Stimulated activated effector memory CD8-positive, alpha-beta T cell treated with anti-CD3 and anti-CD28 coated beads, Interleukin-12 subunit alpha, Interleukin-12 subunit beta, amount 100 ng/mL, for 72 hours (primary cell): ENCODE results near the gene TOP1.

Experiments
- ATAC-seq: fragments of 150-1000 bp; cut with Tn5 transposase; 2 replicates; pipeline ENCODE4 v1.10.0; 2021
- DNase-seq, 2 donors: peaks; one replicate each; pipeline ENCODE4 v3.0.0; 2021 to 2022; ENCODE audit warnings: low spot score in 2 of 2
- H3K27ac Mint-ChIP-seq: one replicate; pipeline ENCODE4 v1.8.0; 2022; ENCODE audit warnings: mild to moderate bottlenecking, mixed read lengths
- H3K36me3 Mint-ChIP-seq: one replicate; pipeline ENCODE4 v1.8.0; 2022; ENCODE audit warnings: mild to moderate bottlenecking, mixed read lengths
- H3K4me1 Mint-ChIP-seq: one replicate; pipeline ENCODE4 v1.8.0; 2022; ENCODE audit warnings: mixed read lengths
- H3K4me3 Mint-ChIP-seq: one replicate; pipeline ENCODE4 v1.8.0; 2022; ENCODE audit warnings: mild to moderate bottlenecking, mixed read lengths
- H3K9me3 Mint-ChIP-seq: one replicate; pipeline ENCODE4 v1.8.0; 2022; ENCODE audit warnings: mixed read lengths

TOP1 gene

DNA sequence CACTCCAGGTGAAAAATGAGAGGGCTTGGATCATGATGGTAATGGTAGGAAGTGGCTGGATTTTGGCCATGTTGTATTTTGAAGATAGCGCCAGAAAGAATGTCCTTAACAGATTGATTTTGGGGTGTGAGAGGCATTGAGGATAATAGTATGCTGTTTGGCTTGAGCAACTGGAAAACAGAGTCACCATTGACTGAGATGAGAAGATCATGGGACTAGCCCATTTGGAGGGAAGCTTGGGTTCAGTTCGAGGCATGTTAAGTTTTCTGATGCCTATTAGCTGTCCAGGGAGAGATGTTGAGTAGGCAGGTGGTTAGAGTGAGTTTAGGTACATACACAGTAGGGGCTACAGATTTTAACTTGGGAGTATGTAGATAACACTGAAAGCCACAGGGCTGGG lies 132.1 kb downstream of the TOP1 start:
- peaks cover 91% of the 10 kb centered on the region for H3K36me3 Mint-ChIP-seq
- peak overlapping the region; percentile 78 for H3K4me3 Mint-ChIP-seq
- ATAC-seq (no peak), DNase-seq (no peak)
- H3K27ac Mint-ChIP-seq, result peak overlapping the region; percentile 98
- no peaks in the 10 kb centered on the region for H3K9me3 Mint-ChIP-seq
- H3K4me1 Mint-ChIP-seq, result peaks cover 94% of the 10 kb centered on the region

DNA sequence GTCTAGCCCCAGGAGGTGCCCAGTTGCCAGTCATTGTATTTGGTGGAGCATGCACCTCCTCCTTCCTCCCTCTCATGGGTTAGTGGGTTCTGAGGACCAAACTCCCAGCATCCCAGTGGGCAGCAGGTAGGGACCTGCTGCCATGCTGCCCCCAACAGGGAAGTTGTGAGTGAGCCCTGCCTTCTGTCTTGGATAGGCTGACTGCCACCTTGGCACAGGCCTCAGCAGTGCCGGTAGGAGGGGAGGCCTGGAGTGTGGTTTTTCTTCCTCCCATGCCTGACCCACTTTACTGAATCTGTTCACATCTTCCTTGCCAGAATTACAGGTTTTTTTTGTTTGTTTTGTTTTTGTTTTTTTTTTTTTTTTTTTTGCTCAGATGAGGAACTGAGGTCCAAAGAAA lies 133.3 kb downstream of the TOP1 start:
- no peak for DNase-seq
- H3K4me3 Mint-ChIP-seq, result peak overlapping the region; percentile 78
- peaks cover 96% of the 10 kb centered on the region for H3K36me3 Mint-ChIP-seq
- H3K4me1 Mint-ChIP-seq, result peaks cover 94% of the 10 kb centered on the region
- ATAC-seq, result no peak
- peak overlapping the region; percentile 98 for H3K27ac Mint-ChIP-seq
- no peaks in the 10 kb centered on the region for H3K9me3 Mint-ChIP-seq

DNA sequence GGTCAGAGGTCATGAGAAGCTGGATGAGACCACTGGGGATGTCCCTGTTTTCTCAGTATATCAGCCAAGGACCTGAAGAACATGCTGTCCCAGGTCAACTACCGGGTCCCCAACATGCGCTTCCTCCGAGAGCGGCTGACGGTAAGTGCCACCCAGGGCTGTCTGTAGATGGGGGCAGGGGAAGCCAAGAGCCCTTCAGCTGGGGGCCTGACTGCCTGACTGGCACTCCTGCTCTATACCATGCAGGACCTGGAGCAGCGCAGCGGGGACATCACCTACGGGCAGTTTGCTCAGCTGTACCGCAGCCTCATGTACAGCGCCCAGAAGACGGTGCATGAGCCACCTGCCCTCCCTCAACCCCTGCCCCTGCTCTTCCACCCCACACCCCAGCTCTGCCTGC lies 133.8 kb downstream of the TOP1 start:
- H3K9me3 Mint-ChIP-seq, result no peaks in the 10 kb centered on the region
- peak overlapping the region; percentile 98 for H3K27ac Mint-ChIP-seq
- DNase-seq (no peak), ATAC-seq (no peak)
- peak overlapping the region; percentile 78 for H3K4me3 Mint-ChIP-seq
- H3K36me3 Mint-ChIP-seq, result peaks cover 96% of the 10 kb centered on the region
- H3K4me1 Mint-ChIP-seq, result peaks cover 94% of the 10 kb centered on the region

DNA sequence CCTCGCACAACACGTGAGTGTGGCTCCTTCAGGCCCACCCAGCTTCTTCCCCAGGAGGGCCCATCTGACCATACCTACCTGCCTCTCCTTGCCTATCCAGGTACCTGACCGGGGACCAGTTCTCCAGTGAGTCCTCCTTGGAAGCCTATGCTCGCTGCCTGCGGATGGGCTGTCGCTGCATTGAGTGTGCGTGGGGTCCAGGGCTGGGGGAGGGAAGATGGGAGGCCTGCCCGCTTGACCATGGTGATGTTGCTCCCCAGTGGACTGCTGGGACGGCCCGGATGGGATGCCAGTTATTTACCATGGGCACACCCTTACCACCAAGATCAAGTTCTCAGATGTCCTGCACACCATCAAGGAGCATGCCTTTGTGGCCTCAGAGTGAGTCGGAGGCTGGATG lies 135.2 kb downstream of the TOP1 start:
- Mint-ChIP-seq H3K4me3 (no peak overlapping the region), H3K36me3 (peaks cover 100% of the 10 kb centered on the region), H3K27ac (peak overlapping the region; percentile 79), H3K4me1 (peaks cover 92% of the 10 kb centered on the region), H3K9me3 (no peaks in the 10 kb centered on the region)
- DNase-seq (no peak), ATAC-seq (no peak)

DNA sequence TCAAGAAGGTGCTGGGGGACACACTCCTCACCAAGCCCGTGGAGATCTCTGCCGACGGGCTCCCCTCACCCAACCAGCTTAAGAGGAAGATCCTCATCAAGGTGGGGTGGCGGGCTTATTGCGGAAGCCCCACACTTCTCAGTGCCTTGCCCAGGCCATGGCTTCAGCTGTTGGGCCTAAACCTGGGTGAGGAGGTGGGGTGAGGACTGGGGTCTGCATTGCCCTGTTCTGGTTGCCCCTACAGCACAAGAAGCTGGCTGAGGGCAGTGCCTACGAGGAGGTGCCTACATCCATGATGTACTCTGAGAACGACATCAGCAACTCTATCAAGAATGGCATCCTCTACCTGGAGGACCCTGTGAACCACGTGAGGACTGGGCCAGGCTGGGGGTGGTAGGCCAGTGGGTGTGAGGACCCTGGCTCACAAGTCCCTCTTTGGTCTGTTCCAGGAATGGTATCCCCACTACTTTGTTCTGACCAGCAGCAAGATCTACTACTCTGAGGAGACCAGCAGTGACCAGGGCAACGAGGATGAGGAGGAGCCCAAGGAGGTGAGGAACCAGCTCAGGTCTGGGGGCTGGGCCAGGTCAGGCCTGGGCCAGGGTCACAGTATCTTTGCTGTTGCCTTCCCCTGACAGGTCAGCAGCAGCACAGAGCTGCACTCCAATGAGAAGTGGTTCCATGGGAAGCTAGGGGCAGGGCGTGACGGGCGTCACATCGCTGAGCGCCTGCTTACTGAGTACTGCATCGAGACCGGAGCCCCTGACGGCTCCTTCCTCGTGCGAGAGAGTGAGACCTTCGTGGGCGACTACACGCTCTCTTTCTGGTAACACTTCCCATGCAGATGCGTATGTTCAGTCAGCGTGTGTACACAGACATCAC lies 136.6 kb downstream of the TOP1 start:
- Mint-ChIP-seq H3K36me3 (peaks cover 100% of the 10 kb centered on the region), H3K9me3 (no peaks in the 10 kb centered on the region), H3K4me1 (peaks cover 88% of the 10 kb centered on the region), H3K4me3 (no peak overlapping the region), H3K27ac (peak overlapping the region; percentile 74)
- DNase-seq, result no peak
- ATAC-seq, result no peak

DNA sequence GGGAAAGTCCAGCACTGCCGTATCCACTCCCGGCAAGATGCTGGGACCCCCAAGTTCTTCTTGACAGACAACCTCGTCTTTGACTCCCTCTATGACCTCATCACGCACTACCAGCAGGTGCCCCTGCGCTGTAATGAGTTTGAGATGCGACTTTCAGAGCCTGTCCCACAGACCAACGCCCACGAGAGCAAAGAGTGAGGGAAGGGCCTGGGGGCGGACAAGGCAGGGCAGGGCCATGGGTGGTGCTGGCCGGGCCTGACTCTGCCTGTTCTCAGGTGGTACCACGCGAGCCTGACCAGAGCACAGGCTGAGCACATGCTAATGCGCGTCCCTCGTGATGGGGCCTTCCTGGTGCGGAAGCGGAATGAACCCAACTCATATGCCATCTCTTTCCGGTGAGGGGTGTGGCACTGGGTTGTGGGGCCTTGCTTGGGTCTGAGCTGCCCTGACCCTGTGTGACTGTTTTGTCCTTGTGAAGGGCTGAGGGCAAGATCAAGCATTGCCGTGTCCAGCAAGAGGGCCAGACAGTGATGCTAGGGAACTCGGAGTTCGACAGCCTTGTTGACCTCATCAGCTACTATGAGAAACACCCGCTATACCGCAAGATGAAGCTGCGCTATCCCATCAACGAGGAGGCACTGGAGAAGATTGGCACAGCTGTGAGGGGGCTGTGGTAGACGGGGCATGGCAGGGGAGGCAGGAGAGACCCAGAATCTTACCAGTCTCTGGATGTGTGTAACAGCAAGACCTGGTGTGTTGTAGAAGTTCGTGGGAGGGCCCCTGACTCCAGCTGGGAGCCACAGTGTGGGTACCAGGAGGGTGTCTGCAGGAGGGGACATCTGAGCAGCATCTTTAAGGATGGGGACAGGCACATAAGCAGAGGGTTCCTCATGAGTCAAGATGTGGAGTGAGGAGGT lies 137.8 kb downstream of the TOP1 start:
- H3K9me3 Mint-ChIP-seq, result no peaks in the 10 kb centered on the region
- H3K4me3 Mint-ChIP-seq, result no peak overlapping the region
- peak overlapping the region; percentile 92 for H3K27ac Mint-ChIP-seq
- H3K4me1 Mint-ChIP-seq, result peaks cover 83% of the 10 kb centered on the region
- DNase-seq, result no peak
- H3K36me3 Mint-ChIP-seq, result peaks cover 100% of the 10 kb centered on the region
- no peak for ATAC-seq

DNA sequence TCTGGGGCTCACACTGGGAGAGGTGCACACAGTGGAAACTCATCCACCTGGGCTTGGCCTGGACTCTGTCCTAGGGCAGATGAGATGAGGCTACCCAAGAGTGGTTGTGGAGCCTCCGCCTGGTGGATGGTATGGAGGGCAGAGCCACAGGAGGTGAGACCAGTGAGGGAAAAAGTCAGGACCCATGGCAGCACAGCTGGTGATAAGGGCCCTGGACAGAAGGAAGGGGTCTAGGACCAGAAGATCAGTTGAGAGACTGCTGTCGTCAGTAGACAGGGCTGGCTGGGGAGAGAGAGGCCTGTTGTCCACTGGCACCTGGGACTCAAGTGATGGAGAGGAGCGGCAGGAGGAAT lies 138.5 kb downstream of the TOP1 start:
- Mint-ChIP-seq H3K4me1 (peaks cover 83% of the 10 kb centered on the region), H3K36me3 (peaks cover 100% of the 10 kb centered on the region), H3K27ac (peak overlapping the region; percentile 92), H3K9me3 (no peaks in the 10 kb centered on the region), H3K4me3 (no peak overlapping the region)
- DNase-seq, result no peak
- no peak for ATAC-seq

DNA sequence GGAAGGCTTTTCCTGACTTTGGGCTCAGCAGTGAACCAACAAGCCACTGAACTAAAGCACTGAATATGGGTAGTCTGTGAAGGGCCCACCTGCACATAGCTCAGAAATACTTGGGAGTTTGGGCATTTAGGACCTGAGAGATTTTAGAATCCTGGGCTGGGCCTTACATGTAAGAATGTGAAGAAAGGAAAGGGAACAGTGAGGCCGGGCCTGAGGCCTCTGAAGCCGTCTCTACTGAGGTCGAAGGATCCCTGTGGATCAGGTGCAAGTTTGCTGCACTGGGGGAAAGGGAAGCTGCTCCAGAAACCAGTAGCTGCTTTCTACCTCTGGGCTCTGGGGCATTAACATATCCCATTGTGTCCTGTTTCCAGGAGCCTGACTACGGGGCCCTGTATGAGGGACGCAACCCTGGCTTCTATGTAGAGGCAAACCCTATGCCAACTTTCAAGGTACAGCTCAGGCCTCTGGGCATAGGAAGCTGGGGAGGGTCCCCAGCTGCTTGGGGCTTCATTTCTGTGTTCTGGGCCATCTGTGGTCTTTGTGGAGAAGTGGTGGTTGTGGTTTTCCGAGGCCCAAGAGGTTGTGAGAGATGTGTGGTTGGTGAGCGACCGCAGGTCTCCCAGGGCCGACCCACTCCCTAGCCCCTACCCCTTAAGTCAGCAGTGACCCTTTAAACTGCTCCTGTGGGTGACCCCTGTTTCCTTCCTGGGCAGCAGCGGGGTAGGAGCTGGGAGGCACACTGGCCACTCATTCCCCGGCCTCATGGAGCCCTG lies 139.0 kb downstream of the TOP1 start:
- DNase-seq, result no peak
- ATAC-seq, result peak; percentile 26
- peak overlapping the region; percentile 92 for H3K27ac Mint-ChIP-seq
- no peak overlapping the region for H3K4me3 Mint-ChIP-seq
- H3K4me1 Mint-ChIP-seq, result peaks cover 78% of the 10 kb centered on the region
- no peaks in the 10 kb centered on the region for H3K9me3 Mint-ChIP-seq
- peaks cover 100% of the 10 kb centered on the region for H3K36me3 Mint-ChIP-seq

DNA sequence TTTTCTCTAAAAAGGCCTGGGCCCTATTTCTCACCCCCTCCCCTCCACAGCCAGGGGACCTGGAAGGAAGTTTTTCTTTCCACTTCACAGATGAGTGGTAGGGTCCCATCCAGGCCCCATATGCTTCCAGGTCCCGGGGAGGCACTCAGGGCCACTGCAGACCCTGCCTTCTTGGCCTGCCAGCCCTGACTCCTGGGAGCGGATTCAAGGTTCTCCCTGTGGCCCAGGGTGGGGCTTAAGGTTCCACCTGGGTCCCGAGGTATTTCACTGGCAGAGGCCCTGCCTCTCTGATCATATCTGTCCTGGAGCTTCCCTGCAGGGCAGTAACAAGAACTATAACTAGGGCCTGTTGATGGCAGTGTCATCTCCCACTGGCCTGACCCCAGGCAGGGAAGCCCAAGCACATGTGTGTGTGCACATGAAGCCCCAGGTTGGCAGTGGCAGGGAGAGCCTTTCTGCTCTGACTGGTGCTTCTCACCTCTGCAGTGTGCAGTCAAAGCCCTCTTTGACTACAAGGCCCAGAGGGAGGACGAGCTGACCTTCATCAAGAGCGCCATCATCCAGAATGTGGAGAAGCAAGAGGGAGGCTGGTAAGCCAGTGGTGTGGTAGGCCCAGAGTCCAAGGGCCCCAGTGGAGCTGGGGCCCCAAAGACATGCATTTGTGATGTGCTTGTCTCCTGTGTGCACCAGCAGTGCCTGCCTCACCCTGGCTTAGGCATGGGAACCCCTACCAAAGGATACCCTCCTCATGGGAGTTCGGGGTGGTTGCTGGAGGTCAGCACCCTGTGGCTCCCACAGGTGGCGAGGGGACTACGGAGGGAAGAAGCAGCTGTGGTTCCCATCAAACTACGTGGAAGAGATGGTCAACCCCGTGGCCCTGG lies 139.9 kb downstream of the TOP1 start:
- DNase-seq (no peak), ATAC-seq (no peak)
- no peaks in the 10 kb centered on the region for H3K9me3 Mint-ChIP-seq
- peaks cover 100% of the 10 kb centered on the region for H3K36me3 Mint-ChIP-seq
- H3K27ac Mint-ChIP-seq, result peak overlapping the region; percentile 92
- H3K4me3 Mint-ChIP-seq, result no peak overlapping the region
- H3K4me1 Mint-ChIP-seq, result peaks cover 73% of the 10 kb centered on the region

DNA sequence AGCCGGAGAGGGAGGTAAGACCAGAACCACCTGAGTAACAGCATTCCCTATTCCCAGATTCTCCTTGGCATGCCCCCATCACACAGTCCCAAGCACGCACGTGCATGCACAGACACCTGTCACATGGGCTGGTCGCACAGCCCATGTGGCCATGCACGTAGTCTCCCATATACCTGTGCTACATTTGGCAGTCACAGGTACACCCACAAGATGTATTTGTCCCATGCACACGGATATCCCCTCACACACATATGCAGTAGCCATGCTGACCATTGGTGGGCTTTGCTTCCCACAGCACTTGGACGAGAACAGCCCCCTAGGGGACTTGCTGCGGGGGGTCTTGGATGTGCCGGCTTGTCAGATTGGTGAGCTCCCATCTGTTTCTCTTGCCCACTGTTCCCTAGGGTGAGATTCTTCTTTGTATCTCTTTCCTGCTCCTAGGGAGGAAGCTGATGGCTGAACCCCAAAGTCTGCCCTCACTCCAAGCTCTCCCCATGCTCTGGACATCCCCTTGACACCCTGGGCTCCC lies 140.6 kb downstream of the TOP1 start:
- DNase-seq (no peak), ATAC-seq (no peak)
- Mint-ChIP-seq H3K9me3 (no peaks in the 10 kb centered on the region), H3K4me3 (no peak overlapping the region), H3K4me1 (peaks cover 66% of the 10 kb centered on the region), H3K27ac (peak overlapping the region; percentile 57), H3K36me3 (peaks cover 100% of the 10 kb centered on the region)

DNA sequence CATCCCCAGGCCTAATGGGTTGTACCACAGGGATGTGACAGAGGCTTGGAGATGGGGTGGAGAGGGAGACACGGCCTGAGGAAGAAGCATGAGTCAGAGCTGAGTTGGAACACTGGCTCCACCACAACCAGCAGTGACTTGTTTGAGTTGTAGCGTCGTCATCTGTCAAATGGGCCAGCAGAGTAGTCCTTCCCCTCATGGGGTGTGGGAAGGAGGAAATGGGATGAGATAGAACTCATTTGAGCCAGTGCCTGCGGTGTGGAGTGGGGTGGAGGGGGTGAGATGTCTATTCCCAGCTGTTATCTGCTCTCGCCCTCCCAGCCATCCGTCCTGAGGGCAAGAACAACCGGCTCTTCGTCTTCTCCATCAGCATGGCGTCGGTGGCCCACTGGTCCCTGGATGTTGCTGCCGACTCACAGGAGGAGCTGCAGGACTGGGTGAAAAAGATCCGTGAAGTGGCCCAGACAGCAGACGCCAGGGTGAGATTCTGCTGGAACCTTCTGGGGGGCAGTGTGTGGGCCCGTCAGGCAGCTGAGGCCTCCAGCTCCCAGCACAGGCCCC lies 141.2 kb downstream of the TOP1 start:
- H3K4me1 Mint-ChIP-seq, result peaks cover 66% of the 10 kb centered on the region
- peaks cover 100% of the 10 kb centered on the region for H3K36me3 Mint-ChIP-seq
- no peaks in the 10 kb centered on the region for H3K9me3 Mint-ChIP-seq
- ATAC-seq (no peak), DNase-seq (no peak)
- H3K4me3 Mint-ChIP-seq, result no peak overlapping the region
- peak overlapping the region; percentile 57 for H3K27ac Mint-ChIP-seq

DNA sequence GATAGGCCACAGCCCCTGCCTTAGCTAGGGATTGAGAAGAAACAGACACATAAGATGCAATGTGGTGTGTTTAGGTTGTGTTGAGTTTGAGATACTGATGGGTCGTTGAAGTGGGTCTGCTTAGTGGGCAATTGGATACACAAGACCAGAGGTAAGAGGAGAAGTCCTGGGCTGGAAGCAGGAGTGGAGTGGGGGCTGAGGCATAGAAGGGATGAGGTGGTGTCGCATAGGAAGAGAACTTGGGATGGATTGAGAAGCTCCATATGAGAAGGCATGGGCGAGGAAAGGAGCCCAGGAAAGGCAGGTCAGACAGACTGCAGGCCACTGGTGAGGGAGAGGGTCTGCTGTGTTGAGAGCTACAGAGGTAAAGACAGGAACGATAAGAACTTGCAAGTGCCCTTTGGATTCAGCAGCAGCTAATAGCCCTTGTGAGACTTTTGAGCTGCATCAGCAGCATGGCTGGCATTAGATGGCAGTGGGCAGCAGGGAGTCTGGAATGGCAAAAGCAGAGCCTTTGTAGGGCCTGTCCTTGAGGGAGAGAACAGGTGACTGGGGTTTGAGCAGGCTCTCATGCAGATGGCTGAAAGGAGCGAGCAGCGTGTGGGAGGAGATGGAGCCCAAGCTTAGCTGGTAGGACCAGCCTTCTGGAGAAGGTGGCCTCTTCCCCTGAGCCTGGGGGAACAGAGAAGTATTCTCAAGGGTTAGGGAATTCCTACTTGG lies 141.9 kb downstream of the TOP1 start:
- Mint-ChIP-seq H3K27ac (peak overlapping the region; percentile 57), H3K9me3 (no peaks in the 10 kb centered on the region), H3K4me1 (peaks cover 62% of the 10 kb centered on the region), H3K36me3 (peaks cover 100% of the 10 kb centered on the region), H3K4me3 (no peak overlapping the region)
- DNase-seq, result no peak
- ATAC-seq, result no peak

DNA sequence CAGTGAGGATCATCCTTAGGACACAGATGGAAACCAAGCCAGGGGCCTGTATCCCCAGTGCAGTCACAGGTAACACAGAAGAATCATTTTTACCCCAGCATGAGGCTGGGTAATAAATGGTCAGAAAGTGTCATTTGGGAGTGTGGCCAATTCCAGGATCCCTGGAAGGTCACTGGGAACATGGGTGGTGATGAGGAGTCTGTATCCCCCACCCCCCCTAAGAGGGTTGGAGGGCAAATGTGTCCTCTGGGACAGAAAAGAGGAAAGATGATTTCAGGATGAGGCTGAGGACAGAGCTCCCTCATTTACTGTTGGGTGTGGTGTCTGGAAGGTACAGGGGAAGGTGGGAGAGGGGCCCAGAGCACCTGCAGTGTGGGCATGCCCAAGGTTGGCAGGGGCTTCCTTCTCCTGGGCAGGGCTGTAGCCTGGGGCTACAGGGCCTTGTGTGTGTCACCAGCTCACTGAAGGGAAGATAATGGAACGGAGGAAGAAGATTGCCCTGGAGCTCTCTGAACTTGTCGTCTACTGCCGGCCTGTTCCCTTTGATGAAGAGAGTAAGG lies 143.2 kb downstream of the TOP1 start:
- H3K4me1 Mint-ChIP-seq, result peaks cover 49% of the 10 kb centered on the region
- peaks cover 100% of the 10 kb centered on the region for H3K36me3 Mint-ChIP-seq
- no peak for DNase-seq
- H3K4me3 Mint-ChIP-seq, result no peak overlapping the region
- H3K27ac Mint-ChIP-seq, result peak overlapping the region; percentile 57
- no peaks in the 10 kb centered on the region for H3K9me3 Mint-ChIP-seq
- no peak for ATAC-seq
